LoVo (cell line): ENCODE measurements around the gene HOMER2.
"Not testable (repeated sequence)": the region's sequence is repeated elsewhere in the genome, so short reads cannot be mapped to it uniquely, and the experiment has no call there.

Experiments used
- DNase-seq: peaks from one replicate; pipeline ENCODE4 v3.0.0-alpha.2; 2016; ENCODE audit warnings: low spot score

Gene HOMER2

DNA sequence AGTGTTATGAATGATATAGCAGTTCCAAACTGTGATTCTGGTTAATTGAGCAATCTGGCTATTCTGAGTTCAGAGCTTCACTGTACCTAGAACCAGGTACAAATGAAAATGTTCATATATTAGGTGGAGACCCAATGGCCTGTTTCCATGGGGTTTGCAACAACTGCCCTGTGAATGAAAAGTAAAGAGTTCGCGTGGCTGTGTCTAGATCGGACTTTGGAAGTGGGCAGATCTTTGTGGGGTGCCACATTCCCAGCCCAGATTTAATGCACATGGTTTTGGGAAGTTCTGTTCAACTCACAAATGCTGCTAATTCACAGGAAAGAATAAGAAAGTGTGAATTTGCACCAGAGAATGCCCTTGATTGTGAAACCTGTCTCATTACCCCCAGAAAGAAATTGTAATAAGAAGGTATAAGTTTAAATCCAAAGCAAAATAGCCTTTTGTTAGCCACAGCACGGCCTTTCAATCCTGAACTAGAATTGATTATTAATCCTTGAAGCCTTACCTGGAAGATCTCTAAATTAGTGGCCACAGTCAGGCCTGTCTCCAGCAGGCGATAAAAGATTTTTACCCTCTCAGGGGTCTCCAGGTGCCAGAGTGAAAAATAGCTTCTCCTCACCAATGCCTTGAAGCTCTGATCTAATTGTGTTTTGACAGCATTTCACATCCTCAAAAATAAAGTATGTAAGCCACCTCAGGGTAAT lies 120.5 kb downstream of the HOMER2 start:
- DNase-seq, result no peak

DNA sequence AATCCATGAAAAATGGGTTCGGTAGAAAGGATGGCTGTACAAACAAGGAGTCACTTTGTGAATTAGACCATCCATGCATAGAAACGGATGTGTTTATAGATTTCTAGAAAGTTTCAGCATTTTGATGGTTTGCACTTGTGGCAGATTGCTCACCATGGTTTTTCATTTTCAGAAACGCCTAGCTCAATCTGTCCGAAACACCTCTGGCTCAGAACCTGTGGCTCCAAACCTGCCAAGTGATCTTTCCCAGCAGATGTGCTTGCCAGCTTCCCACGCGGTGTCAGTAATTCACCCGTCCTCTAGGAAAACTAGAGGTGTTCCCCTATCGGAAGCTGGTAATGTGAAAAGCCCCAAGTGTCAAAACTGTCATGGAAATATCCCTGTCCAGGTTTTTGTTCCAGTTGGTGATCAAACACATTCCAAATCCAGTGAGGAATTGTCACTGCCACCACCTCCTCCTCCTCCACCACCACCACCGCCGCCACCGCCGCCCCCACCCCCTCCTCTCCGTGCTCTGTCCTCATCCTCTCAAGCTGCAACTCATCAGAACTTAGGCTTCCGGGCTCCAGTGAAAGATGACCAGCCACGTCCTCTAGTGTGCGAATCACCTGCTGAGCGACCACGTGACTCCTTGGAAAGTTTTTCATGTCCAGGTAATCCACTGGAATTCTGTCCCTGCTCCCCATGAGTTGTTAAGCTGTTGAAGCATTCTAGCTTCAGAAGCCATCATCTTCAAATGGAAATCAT lies 121.9 kb downstream of the HOMER2 start:
- DNase-seq, result no peak

DNA sequence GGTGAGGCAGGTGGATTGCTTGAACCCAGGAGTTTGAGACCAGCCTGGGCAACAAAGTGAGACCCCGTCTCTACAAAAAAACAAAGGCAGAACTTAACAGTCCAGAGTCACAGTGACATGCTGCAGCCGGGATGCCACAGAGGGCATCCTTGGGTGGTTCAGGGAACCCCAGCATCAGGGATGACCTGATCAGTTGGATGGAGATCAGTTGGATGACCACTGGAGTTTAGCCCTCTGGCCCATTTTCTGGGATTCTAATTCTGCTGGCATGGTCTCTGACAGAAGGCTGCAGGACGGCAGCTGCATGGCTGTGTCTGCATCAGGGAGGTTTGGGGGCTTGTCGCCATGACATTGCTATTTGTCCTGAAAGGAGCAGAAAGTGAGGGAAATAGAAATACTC lies 123.3 kb downstream of the HOMER2 start:
- DNase-seq, result no peak

DNA sequence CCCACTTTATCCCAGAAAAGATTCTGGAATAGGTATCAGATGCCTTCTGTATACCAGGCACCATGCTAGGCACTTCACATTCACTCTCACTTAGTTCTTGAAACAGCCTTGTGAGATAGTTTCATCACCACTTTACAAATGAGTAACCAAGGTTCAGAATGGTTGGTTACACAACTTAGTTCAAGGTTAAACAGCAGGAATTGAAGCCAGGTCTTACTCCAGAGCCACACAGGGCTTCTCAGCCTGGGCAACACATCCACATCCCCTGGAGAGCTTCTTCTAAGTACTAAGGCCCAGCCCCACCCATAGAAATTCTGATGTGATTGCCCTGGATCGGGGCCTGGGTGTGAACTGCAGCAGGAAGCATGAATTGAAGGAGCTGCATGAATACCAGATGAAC lies 124.4 kb downstream of the HOMER2 start:
- DNase-seq, result no peak

DNA sequence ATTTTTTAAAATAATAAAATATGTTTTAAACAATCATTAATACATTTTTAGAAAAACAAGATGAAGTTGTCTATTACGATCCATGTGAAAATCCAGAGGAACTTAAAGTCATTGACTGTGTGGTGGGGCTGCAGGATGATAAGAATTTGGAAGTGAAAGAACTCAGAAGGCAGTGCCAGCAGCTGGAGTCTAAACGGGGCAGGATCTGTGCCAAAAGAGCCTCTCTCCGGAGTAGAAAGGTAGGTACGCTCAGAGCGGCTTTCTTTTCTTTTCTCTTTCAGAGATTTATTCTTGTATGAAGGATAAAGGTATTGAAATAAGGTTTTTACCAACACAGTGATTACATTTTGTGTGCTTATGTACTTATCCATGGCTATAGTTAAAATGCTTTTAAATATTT lies 129.5 kb downstream of the HOMER2 start:
- DNase-seq, result no peak

DNA sequence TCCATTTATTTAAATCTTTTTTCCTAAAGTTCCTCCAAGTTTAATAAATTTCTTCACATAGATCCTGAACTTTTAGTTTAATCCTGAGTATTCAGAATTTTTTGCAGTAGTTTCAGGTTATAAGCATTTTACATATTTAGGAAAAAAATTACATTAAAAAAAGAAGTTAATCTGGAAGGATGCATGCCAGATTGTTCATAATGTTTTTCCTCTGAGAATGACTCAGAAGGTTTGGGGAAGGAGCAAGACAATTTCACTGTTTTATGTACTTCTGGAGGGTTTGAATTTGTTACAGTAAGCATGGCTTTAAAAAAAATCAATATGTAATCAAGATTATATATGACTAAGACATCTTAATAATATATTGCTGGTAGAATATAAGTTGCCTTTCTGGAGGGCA lies 130.7 kb downstream of the HOMER2 start:
- DNase-seq, result not testable (repeated sequence)

DNA sequence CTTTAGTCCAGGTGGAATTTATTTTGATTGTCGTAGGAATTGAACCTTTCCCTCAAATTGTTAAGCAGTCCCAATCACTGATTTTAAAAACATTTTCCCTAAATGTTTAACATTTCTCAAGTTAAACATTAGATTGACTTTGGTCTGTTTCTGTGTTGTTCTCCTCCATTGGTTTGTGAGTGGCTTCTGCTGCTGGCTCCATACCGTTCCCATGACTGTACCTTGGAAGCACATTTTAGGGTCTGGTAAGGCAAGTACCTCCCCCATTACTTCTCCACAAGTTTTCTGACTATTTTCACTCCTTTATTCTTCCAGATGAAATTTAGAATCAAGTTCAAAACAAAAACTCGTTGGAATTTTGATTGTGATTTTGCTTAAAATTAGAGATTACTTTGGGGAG lies 131.1 kb downstream of the HOMER2 start:
- not testable (repeated sequence) for DNase-seq

DNA sequence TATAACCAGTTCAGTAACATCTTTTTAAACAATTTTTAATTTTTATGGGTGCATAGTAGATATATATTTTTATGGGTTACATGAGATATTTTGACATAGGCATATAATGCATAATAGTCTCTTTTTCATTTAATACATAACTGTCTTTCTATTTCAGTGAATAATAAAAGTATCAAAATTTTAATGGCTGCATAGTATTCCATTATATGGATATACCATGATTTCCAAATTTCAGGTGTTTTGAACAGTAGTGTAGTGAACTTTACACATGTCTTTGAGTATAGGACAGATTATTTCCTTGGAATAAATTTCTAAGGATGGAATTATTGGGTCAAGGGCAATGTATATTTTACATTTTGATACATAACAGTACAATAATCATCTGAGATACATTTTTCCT lies 132.4 kb downstream of the HOMER2 start:
- no peak for DNase-seq

DNA sequence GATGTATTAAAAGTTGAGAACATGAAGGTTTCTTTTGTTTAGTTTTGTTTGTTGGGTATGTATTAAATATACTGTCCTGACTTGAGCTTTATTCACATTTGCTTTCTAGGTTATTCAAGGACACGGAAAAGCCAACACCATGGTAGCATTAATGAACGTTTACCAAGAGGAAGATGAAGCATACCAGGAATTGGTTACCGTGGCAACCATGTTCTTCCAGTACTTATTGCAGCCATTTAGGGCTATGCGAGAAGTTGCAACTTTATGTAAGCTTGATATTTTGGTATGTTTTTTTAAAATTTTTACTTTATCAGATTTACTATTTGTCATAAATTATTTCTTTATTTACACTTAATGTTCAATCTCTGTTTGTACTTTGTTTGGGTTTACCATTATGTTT lies 139.5 kb downstream of the HOMER2 start:
- DNase-seq, result no peak

DNA sequence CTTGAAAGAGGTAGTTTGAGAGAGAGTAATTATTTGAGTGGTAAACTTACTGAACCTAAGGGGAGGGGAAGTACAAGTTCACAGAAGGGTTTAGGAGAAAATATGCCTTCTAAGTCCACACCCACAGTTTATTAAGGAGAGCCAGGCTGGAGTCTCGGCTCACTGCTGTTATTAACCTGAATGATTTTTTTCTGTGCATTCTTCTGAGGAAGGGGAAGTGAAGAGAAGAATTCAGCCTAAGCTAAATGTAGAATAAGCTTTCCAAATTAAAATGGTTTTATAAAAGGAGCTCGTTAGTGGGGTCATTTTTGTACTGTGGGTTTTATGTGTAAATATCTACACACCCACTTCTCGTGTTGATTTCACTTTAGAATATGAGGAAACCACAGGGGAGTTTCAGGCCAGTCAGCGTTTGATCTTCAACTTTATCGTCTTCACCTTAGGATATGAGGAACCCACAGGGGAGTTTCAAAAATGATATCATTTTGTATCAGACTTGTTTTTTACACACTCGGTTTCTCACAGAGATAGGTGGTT lies 141.6 kb downstream of the HOMER2 start:
- DNase-seq, result peak; percentile 20

DNA sequence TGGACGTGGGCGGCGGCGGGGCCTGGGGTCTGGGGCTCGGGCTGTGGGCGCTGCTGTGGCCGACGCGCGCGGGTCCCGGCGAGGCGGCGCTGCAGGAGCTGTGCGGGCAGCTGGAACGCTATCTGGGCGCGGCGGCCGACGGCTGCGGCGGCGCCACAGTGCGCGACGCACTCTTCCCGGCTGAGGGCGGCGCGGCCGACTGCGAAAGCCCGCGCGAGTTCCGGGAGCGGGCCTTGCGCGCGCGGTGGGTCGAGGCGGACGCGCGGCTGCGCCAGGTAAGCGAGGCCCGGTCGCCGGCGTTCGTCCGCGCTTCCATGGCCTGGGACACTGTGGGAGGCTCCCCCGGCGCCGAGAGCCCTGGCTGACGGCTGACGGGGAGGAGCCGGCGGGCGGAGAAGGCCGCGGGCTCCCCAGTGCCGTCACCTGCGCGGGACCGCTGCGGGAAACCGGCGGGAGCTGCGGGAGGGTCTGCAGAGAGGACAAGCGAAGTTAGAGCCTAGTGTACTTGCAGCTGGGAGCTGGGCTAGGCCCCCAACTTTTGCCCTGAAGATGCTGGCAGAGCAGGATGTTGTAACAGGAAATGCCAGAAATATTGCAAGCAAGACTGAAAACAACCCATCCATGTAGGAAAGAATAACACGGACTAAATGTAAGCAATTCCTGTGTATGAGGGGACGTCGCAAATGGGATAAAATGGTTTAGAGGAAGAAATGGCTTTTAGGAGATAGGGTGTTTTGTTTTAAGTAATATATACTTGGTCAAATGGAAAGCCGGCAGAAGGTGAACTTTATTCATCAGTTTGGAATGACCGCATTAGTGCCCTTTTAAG lies 142.2 kb downstream of the HOMER2 start:
- DNase-seq, result peak; percentile 48

DNA sequence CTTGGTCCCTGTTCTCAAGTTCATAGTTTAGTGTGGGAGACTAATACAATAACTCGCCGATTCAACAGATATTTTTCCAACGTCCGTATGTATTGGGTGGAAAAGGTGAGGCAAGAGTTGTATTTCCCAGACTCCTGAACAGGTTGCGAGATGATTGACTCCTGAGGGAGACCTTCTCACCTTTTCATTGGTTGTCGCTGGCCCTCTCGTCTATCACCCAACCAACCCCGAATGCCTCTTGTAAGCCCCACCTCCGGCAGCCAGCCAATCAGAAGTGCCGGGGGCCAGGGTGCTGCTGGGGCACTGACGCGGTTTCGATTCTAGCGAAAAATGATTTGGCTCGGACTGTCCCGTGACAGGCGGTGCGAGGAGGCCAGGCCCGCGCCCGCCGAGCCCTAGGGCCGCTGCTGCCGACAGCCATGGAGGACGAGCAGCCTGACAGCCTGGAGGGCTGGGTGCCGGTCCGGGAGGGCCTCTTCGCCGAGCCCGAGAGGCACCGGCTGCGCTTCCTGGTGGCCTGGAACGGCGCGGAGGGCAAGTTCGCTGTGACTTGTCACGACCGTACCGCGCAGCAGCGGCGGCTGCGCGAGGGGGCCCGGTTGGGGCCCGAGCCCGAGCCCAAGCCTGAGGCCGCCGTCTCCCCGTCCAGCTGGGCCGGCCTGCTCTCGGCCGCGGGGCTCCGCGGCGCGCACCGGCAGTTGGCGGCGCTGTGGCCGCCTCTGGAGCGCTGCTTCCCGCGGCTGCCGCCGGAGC lies 143.0 kb downstream of the HOMER2 start, which contains the start of gene WHAMM:
Gene WHAMM (plus strand): TSS at position 321 of the 753 bp plus-strand sequence. CDS start 99 bp downstream, at position 420.
- peak; percentile 98 for DNase-seq

DNA sequence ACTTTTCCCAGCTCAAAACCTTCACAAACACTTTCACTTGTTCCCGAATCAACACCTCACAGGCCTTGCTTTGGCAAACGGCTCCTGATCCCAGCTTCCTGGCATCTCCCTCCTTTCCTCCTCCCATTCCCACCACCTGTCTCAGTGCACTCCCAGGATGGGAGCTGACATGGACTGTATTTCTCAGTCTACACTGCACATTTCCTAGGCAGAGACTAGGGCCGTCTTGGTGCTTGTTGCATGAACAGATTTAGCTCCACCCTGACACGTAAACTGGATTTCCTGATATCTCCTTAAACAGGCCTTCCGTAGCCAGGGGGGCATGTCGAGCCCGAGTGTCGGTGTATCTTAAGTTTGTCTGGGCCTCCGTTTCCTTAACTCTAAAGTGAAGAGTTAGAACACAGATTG lies 143.9 kb downstream of the HOMER2 start:
- DNase-seq, result no peak

DNA sequence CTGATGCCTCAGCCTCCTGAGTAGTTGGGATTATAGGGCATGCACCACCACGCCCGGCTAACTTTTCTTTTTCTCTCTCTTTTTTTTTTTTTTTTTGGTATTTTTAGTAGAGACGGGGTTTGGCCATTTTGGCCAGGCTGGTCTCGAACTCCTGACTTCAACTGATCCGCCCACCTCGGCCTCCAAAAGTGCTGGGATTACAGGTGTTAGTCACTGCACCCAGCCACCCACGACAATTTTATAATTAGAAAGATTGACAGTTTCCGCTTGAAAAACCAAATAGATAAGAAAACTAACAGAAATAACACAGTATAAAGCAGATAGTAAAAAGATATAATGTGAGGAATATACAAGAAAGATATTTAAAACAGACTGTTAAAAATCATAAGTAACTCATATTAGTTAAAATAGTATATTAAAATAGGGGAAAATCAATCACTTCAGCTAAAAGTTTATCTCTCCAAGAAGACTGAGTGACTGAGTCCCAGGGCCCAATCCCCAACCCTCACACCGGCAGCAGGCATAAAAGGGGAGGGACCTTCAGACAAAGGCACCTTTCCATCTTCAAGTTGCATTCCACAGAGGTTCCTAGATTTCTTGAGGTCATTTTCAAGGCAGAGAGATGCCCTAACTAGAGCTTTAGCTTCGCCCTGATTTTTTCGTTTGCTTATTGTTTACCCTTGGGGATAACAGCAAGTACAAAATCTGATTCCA lies 144.4 kb downstream of the HOMER2 start:
- peak; percentile 22 for DNase-seq

DNA sequence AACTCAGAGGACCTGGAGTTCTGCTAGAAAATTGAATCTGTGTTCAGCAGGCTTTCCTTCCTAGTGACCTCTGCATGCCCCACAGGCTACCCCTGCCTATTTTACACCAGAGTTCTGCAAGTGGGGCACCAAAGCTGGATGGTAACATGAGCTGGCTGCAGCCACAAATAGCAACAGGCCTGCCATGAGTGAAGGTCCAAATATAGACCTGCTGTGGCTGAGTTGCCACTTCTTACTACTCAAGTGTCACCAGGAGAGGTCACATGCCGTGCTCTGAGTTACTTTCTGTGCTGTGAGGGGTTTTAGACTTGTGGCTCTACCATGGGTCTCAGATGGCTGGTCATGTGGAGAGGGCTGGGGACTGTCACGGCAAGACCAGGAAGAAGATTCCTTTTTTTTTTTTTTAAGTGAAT lies 146.5 kb downstream of the HOMER2 start, which contains the start of gene FSD2:
Gene FSD2 (minus strand): TSS at position 76 of the 413 bp plus-strand sequence. CDS start 18,679 bp downstream, outside the sequence.
- DNase-seq, result no peak

DNA sequence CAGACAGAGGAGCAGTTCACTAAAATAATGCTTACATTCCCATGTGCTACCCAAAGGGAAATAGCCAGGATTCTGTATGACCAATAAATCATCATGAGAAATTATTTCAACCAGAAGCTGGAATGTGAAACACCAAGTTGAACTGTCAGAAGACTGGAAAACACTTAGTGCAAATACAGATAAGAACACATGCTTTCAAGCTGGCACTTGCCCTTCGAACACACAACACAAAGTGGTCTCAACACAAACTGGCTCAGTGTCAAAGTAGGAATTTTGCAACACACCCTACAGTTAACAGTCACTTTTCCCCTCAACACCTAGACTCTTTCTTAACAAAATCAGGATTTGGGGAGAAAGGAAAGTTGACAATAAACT lies 148.0 kb downstream of the HOMER2 start:
- DNase-seq, result no peak

DNA sequence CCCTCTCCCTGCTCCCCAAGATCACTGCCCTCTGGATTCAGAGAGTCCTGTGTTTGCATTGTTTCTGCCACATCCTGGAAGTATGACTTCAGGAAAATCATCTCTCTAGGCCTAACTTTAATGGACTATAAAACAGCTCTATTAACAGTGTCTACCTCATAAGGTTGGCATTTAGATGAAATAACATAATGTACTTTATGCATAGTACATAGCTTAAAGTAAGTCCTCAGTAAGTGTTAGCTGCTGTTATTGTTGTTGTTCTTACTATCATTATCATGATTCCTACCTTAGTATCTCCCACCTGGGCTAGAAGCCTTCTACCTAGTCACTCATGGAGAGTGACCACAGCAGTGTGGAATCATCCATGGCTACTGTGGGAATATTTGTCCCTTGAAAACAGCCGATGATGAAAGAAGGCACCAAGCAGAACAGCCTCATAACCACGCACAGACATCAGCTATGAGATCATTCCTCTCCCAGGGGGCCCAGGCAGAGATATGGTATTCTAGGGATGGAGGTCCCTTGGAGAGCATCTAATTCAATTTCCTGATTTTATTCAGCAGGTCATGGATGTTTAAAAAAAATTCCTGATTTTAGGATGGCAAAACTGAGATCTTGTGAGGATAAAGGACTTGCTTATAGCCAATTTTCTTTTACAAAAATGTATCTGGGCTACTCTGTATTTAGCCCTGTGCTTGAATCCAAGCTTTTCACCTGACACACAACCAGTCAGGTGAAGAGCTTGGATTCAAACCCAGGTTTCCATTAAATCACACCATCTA lies 148.5 kb downstream of the HOMER2 start:
- no peak for DNase-seq

DNA sequence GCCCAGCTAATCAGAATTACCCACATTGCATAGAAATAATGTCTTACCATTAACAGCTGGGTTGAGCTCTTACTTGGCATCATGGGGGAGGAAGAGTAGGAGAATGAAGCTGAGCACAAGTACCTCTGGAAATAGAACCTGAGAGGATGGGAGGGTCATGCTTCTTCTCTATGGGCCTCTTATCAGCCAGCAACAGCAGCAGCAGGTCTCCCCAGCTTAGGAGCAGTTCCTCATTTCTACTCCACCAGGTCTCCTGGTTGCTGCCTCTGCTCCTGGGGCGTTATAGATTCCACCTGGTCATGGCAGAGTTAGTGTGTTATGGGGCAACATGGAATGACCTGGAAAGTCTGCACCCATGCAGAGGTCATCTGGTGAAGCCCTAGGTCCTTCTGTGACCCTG lies 150.0 kb downstream of the HOMER2 start:
- no peak for DNase-seq

DNA sequence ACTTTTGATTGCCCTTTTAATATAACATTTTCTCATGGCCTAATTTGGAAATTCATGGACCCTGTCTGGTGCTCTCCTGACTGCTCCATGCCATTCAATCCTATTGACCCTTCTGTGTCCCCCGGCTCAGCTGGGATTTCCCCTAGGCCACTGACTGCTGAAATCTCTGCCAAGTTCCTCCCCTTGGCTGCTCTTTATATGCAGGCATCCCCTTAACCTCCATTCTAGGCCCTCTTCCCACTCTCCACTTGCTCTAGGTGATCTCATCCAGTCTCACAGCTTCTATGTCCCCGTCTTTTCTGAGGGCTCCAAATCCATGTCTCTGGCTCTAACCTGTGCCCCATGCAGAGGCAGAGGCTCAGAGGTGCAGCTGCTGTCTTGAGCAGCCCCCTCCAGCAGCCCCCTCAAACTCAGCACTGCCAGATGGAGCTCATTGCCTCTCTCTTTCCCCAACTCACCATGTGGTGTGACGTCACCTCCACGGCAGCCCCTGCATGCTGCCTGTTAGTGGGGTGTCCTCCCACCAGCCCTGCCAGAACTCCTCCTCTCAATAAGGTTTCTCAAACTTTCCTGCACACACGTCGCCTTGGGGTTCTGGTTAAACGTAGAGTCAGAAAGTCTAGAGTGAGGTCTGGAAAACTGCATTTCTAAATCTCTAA lies 153.2 kb downstream of the HOMER2 start:
- no peak for DNase-seq
